Osteocyte (in vitro differentiated cells): ENCODE measurements around the gene PKD2L1. TPM values are rescaled to one million over a fixed set of nuclear protein-coding genes. Genes with fewer than 3 reads are reported as not detected.
A peak's percentile ranks its signal among the peaks of the same experiment; 100 is the strongest.

Experiments
- DNase-seq: peaks from one replicate; pipeline ENCODE4 v3.0.0; 2021; ENCODE audit warnings: mixed read lengths; ENCODE audit not compliant: unreplicated experiment; ENCODE audit errors: extremely low spot score
- H3K27ac Mint-ChIP-seq: one replicate; pipeline ENCODE4 v1.8.0; 2021; ENCODE audit warnings: mild to moderate bottlenecking, mixed read lengths; ENCODE audit not compliant: unreplicated experiment
- H3K27me3 Mint-ChIP-seq: one replicate; pipeline ENCODE4 v1.8.0; 2021; ENCODE audit warnings: mixed read lengths; ENCODE audit not compliant: unreplicated experiment
- H3K36me3 Mint-ChIP-seq: one replicate; pipeline ENCODE4 v1.8.0; 2021; ENCODE audit warnings: mixed read lengths; ENCODE audit not compliant: unreplicated experiment
- H3K4me1 Mint-ChIP-seq: one replicate; pipeline ENCODE4 v1.8.0; 2021; ENCODE audit warnings: mixed read lengths; ENCODE audit not compliant: unreplicated experiment
- H3K4me3 Mint-ChIP-seq: one replicate; pipeline ENCODE4 v1.8.0; 2021; ENCODE audit warnings: mild to moderate bottlenecking, moderate library complexity, mixed read lengths; ENCODE audit not compliant: unreplicated experiment
- H3K9me3 Mint-ChIP-seq: one replicate; pipeline ENCODE4 v1.8.0; 2021; ENCODE audit warnings: mixed read lengths; ENCODE audit not compliant: unreplicated experiment
- total RNA-seq: library from RNA; stranded (reverse); gene quantifications from 2 replicates; pipeline ENCODE4 v1.2.1, GENCODE V29; 2021
- TF ChIP-seq, protein P1 (sequence below): fragments of 200-600 bp; sonication (generic); IDR thresholded peaks from 2 replicates; pipeline ENCODE4 v1.5.0; 2021; ENCODE audit warnings: antibody characterized with exemption, mild to moderate bottlenecking, moderate library complexity

Gene PKD2L1
- total RNA-seq, 1 donor from 2014 or later: not detected

DNA sequence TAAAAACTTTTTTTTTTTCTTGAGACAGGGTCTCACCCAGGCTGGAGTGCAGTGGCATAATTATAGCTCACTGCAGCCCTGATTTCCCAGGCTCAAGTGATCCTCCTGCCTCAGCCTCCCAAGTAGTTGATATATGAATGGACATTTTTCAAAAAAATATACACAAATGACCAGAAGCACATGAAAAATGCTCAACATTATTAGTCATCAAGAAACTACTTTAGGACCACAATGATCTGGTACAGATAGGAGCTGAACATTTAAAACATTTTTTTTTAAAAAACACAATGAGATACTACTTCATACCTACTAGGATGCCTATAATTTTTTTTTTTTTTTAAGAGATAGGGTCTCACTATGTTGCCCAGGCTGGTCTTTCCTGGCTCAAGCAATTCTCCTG lies 38.7 kb upstream of the PKD2L1 start:
- Mint-ChIP-seq H3K36me3 (no peaks in the 10 kb centered on the region), H3K4me3 (no peak overlapping the region), H3K27me3 (no peaks in the 10 kb centered on the region), H3K9me3 (no peaks in the 10 kb centered on the region), H3K27ac (no peak overlapping the region), H3K4me1 (peaks cover 36% of the 10 kb centered on the region)
- DNase-seq: no peak
- TF ChIP-seq, protein P1, sequence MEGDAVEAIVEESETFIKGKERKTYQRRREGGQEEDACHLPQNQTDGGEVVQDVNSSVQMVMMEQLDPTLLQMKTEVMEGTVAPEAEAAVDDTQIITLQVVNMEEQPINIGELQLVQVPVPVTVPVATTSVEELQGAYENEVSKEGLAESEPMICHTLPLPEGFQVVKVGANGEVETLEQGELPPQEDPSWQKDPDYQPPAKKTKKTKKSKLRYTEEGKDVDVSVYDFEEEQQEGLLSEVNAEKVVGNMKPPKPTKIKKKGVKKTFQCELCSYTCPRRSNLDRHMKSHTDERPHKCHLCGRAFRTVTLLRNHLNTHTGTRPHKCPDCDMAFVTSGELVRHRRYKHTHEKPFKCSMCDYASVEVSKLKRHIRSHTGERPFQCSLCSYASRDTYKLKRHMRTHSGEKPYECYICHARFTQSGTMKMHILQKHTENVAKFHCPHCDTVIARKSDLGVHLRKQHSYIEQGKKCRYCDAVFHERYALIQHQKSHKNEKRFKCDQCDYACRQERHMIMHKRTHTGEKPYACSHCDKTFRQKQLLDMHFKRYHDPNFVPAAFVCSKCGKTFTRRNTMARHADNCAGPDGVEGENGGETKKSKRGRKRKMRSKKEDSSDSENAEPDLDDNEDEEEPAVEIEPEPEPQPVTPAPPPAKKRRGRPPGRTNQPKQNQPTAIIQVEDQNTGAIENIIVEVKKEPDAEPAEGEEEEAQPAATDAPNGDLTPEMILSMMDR: no peak

DNA sequence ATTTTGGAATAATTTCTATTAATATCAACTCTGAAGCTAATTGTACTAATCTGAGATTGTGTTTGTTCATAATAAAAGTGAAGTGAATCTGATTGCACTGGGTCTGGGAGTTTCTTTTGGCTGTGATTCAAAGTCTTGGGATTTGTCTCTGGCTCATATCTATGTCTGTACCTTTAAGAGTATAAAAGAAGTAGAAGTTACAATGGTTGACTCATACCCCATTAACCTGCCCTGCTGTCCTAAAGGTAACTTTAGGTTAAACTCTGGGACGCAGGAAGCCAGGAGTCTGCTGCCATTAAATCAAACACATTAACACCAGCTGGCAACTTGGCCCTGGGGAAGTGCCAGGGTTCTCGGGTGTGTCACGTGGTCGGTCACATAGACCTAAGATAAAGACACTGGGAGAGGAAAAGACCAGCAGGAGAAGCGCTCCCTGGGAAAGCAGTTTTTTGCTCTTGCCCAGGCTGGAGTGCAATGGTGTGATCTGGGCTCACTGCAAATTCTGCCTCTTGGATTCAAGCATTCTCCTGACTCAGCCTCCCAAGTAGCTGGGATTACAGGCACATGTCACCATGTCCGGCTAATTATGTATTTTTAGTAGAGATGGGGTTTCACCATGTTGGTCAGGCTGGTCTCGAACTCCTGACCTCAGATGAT lies 34.8 kb upstream of the PKD2L1 start:
- H3K4me3 Mint-ChIP-seq: no peak overlapping the region
- no peaks in the 10 kb centered on the region for H3K27me3 Mint-ChIP-seq
- H3K27ac Mint-ChIP-seq: peak overlapping the region; percentile 36
- peaks cover 33% of the 10 kb centered on the region for H3K4me1 Mint-ChIP-seq
- no peaks in the 10 kb centered on the region for H3K9me3 Mint-ChIP-seq
- no peak for DNase-seq
- TF ChIP-seq, protein P1: no peak
- peaks cover 31% of the 10 kb centered on the region for H3K36me3 Mint-ChIP-seq

DNA sequence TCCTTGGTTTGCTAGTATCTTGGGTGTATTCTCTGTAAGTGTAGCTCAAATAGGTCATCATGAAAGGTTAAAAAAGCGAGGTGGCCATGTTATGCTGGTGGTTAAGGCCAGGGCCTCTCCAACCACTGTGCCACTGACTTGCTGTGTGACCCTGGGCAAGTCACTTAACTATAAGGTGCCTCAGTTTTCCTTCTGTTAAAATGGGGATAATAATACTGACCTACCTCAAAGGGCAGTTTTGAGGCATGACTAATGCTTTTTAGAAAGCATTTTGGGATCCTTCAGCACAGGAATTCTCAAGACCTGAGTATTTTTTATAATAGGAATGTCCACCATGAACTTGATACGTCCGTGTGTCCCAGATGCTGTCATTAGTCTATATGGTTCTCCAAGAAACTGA lies 34.1 kb upstream of the PKD2L1 start:
- DNase-seq: no peak
- TF ChIP-seq, protein P1: no peak
- H3K27ac Mint-ChIP-seq: peak overlapping the region; percentile 36
- peaks cover 40% of the 10 kb centered on the region for H3K4me1 Mint-ChIP-seq
- no peaks in the 10 kb centered on the region for H3K9me3 Mint-ChIP-seq
- H3K36me3 Mint-ChIP-seq: peaks cover 36% of the 10 kb centered on the region
- no peak overlapping the region for H3K4me3 Mint-ChIP-seq
- H3K27me3 Mint-ChIP-seq: no peaks in the 10 kb centered on the region

DNA sequence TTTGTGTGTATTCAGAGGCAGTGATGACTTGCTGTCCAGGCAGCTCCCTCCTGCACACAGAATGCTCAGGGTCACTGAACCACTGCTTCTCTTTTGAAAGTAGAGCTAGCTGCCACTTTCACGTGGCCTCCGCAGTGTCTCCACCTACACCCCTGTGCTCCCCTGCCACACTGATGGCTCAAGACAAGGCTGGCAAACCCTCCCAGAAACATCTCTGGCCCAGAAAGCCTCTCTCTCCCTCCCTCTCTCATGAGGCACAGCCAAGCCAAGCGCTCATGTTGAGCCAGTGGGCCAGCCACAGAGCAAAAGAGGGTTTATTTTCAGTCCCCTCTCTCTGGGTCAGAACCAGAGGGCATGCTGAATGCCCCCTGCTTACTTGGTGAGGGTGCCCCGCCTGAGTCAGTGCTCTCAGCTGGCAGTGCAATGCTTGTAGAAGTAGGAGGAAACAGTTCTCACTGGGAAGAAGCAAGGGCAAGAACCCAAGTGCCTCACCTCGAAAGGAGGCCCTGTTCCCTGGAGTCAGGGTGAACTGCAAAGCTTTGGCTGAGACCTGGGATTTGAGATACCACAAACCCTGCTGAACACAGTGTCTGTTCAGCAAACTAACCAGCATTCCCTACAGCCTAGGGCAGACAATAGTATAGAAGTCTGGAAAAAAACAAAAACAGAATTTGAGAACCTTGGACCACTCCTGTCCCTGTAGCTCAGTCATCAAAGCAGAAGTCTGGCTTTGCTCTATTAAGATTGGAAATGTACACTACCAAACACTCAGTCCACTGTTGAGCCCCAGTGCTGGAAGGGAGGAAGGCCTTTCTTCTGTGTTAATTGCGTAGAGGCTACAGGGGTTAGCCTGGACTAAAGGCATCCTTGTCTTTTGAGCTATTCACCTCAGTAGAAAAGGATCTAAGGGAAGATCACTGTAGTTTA lies 32.8 kb upstream of the PKD2L1 start:
- DNase-seq: no peak
- TF ChIP-seq, protein P1: no peak
- peaks cover 40% of the 10 kb centered on the region for H3K36me3 Mint-ChIP-seq
- H3K4me3 Mint-ChIP-seq: no peak overlapping the region
- H3K4me1 Mint-ChIP-seq: peaks cover 44% of the 10 kb centered on the region
- H3K27ac Mint-ChIP-seq: peak overlapping the region; percentile 60
- no peaks in the 10 kb centered on the region for H3K9me3 Mint-ChIP-seq
- no peaks in the 10 kb centered on the region for H3K27me3 Mint-ChIP-seq

DNA sequence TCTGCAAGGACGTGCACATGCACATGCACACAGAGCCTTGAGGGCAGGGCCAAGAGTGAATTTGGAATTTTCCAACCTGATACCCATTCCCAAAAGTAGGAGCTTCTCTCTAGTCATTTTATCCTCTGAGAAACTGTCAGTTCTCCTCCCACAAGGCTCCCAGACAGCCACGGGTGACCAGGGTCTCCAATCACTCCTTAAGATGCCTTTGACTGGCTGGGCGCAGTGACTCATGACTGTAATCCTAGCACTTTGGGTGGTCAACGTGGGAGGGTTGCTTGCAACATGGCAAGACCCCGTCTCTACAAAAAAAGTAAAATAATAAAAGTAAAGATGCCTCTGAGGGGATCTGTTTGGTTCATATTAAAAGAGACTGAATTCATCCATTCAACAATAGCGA lies 30.2 kb upstream of the PKD2L1 start:
- Mint-ChIP-seq H3K36me3 (peaks cover 54% of the 10 kb centered on the region), H3K9me3 (no peaks in the 10 kb centered on the region), H3K27ac (no peak overlapping the region), H3K27me3 (no peaks in the 10 kb centered on the region), H3K4me1 (peaks cover 47% of the 10 kb centered on the region), H3K4me3 (no peak overlapping the region)
- TF ChIP-seq, protein P1: no peak
- DNase-seq: no peak
